HEK293 (cell line): ENCODE measurements around the gene TNFAIP1.

Experiments
- CTCF ChIA-PET: fragments of 350-600 bp; formaldehyde crosslinking; extraction: SDS; loops from one replicate; lab custom pipeline; 2021; ENCODE audit warnings: antibody characterized with exemption; lab: Yijun Ruan, JAX
- POLR2A ChIA-PET: fragments of 300-600 bp; formaldehyde crosslinking; extraction: SDS; loops from one replicate; lab custom pipeline; 2020; ENCODE audit warnings: antibody characterized with exemption, inconsistent platforms; lab: Yijun Ruan, JAX
- H3K27ac ChIP-seq: fragments of 200-500 bp; sonication (Bioruptor generic); 2 replicates; pipeline ENCODE4 v1.5.1; 2014; ENCODE audit warnings: low read depth, low read length, control low read depth, inconsistent platforms; ENCODE audit errors: extremely low read depth
- H3K36me3 ChIP-seq, 2 experiments: fragments of 200-500 bp in 1 of 2; sonication (Bioruptor generic) in 1 of 2; 1 replicate in 1 of 2; 2 replicates in 1 of 2; pipeline ENCODE4 v1.5.1; 2014 to 2017; ENCODE audit warnings: inconsistent platforms in 2 of 2, low read length in 2 of 2; ENCODE audit not compliant: control insufficient read depth in 2 of 2, insufficient read depth in 1 of 2
- H3K4me1 ChIP-seq: fragments of 200-500 bp; sonication (Bioruptor generic); 2 replicates; pipeline ENCODE4 v1.5.1; 2014; ENCODE audit warnings: mild to moderate bottlenecking, low read length, inconsistent platforms; ENCODE audit not compliant: control insufficient read depth, insufficient read depth
- H3K4me3 ChIP-seq: 2 replicates; pipeline ENCODE4 v1.5.1; 2011; ENCODE audit warnings: low read depth, mild to moderate bottlenecking, control low read depth, low read length, moderate library complexity
- H3K9me3 ChIP-seq: fragments of 200-500 bp; sonication (Bioruptor generic); 2 replicates; pipeline ENCODE4 v1.5.1; 2014; ENCODE audit warnings: low read depth, low read length, inconsistent platforms; ENCODE audit not compliant: control insufficient read depth, insufficient read depth
- ELK4 ChIP-seq: IDR thresholded peaks from 2 replicates; pipeline ENCODE4 v1.6.1; 2011; ENCODE audit warnings: mild to moderate bottlenecking, low read depth, low read length, borderline replicate concordance
- FEZF1 ChIP-seq: fragments of 450-650 bp; formaldehyde crosslinking; IDR thresholded peaks from 2 replicates; pipeline ENCODE4 v1.5.1; 2016; ENCODE audit warnings: missing biosample characterization, missing genetic modification characterization
- GLI2 ChIP-seq: fragments of 450-650 bp; formaldehyde crosslinking; IDR thresholded peaks from 2 replicates; pipeline ENCODE4; 2017; ENCODE audit warnings: missing biosample characterization, missing genetic modification characterization, low read depth, borderline replicate concordance
- IKZF3 ChIP-seq: fragments of 450-650 bp; IDR thresholded peaks from 2 replicates; pipeline ENCODE4 v1.5.0; 2018; ENCODE audit warnings: missing biosample characterization, mild to moderate bottlenecking, missing genetic modification characterization, moderate library complexity
- KLF8 ChIP-seq: fragments of 450-650 bp; formaldehyde crosslinking; IDR thresholded peaks from 2 replicates; pipeline ENCODE4 v1.5.1; 2016; ENCODE audit warnings: missing biosample characterization, missing genetic modification characterization
- KLF9 ChIP-seq: fragments of 450-650 bp; formaldehyde crosslinking; IDR thresholded peaks from 2 replicates; pipeline ENCODE4 v1.5.1; 2016; ENCODE audit warnings: missing biosample characterization, missing genetic modification characterization, low read depth
- MEIS1 ChIP-seq: sonication (generic); formaldehyde crosslinking; IDR thresholded peaks from 2 replicates; pipeline ENCODE4 v1.8.1; 2022; ENCODE audit warnings: missing genetic modification reagents, mild to moderate bottlenecking, borderline replicate concordance
- SCRT1 ChIP-seq: fragments of 450-650 bp; formaldehyde crosslinking; IDR thresholded peaks from 2 replicates; pipeline ENCODE4 v1.5.1; 2016; ENCODE audit warnings: missing biosample characterization, missing genetic modification characterization, borderline replicate concordance
- SETDB1 ChIP-seq: IDR thresholded peaks from one replicate; pipeline ENCODE4 v1.6.1; 2017; ENCODE audit warnings: mild to moderate bottlenecking, low read length, moderate library complexity, mixed read lengths; ENCODE audit not compliant: insufficient read length
- SP2 ChIP-seq: fragments of 450-650 bp; formaldehyde crosslinking; IDR thresholded peaks from 2 replicates; pipeline ENCODE4 v1.5.1; 2016; ENCODE audit warnings: missing biosample characterization, missing genetic modification characterization
- ZBTB1 ChIP-seq: fragments of 450-650 bp; formaldehyde crosslinking; IDR thresholded peaks from 2 replicates; pipeline ENCODE4 v1.5.1; 2016; ENCODE audit warnings: missing biosample characterization, missing genetic modification characterization
- ZFHX2 ChIP-seq: fragments of 450-650 bp; formaldehyde crosslinking; conservative IDR thresholded peaks from 2 replicates; pipeline ENCODE4 v1.5.1; 2016; ENCODE audit warnings: missing biosample characterization, missing genetic modification characterization
- ZNF140 ChIP-seq: fragments of 450-650 bp; formaldehyde crosslinking; IDR thresholded peaks from 2 replicates; pipeline ENCODE4 v1.5.1; 2016; ENCODE audit warnings: missing biosample characterization, missing genetic modification characterization
- ZNF146 ChIP-seq: fragments of 450-650 bp; formaldehyde crosslinking; IDR thresholded peaks from 2 replicates; pipeline ENCODE4 v1.5.1; 2016; ENCODE audit warnings: missing biosample characterization, missing genetic modification characterization
- ZNF148 ChIP-seq: fragments of 450-650 bp; formaldehyde crosslinking; IDR thresholded peaks from 2 replicates; pipeline ENCODE4 v1.5.0; 2017; ENCODE audit warnings: missing biosample characterization, missing genetic modification characterization, borderline replicate concordance
- ZNF157 ChIP-seq: fragments of 450-650 bp; formaldehyde crosslinking; IDR thresholded peaks from 2 replicates; pipeline ENCODE4 v1.5.1; 2016; ENCODE audit warnings: missing biosample characterization, missing genetic modification characterization
- ZNF214 ChIP-seq: fragments of 450-650 bp; formaldehyde crosslinking; IDR thresholded peaks from 2 replicates; pipeline ENCODE4 v1.5.1; 2017; ENCODE audit warnings: missing biosample characterization, mild to moderate bottlenecking, missing genetic modification characterization, borderline replicate concordance
- ZNF266 ChIP-seq: fragments of 450-650 bp; formaldehyde crosslinking; IDR thresholded peaks from 2 replicates; pipeline ENCODE4 v1.5.1; 2016; ENCODE audit warnings: missing biosample characterization, missing genetic modification characterization, low read depth
- ZNF416 ChIP-seq: fragments of 450-650 bp; formaldehyde crosslinking; IDR thresholded peaks from 2 replicates; pipeline ENCODE4 v1.5.1; 2016; ENCODE audit warnings: missing biosample characterization, missing genetic modification characterization
- ZNF426 ChIP-seq: fragments of 450-650 bp; formaldehyde crosslinking; IDR thresholded peaks from 2 replicates; pipeline ENCODE4 v1.5.1; 2017; ENCODE audit warnings: missing biosample characterization, missing genetic modification characterization, mild to moderate bottlenecking, inconsistent platforms, moderate library complexity
- ZNF558 ChIP-seq: fragments of 450-650 bp; formaldehyde crosslinking; IDR thresholded peaks from 2 replicates; pipeline ENCODE4 v1.5.1; 2016; ENCODE audit warnings: missing biosample characterization, missing genetic modification characterization
- ZNF658 ChIP-seq: fragments of 450-650 bp; formaldehyde crosslinking; IDR thresholded peaks from 2 replicates; pipeline ENCODE4; 2016; ENCODE audit warnings: missing biosample characterization, missing genetic modification characterization
- ZNF664 ChIP-seq: fragments of 450-650 bp; formaldehyde crosslinking; IDR thresholded peaks from 2 replicates; pipeline ENCODE4 v1.5.1; 2016; ENCODE audit warnings: missing biosample characterization, missing genetic modification characterization
- ZSCAN18 ChIP-seq: fragments of 450-650 bp; formaldehyde crosslinking; IDR thresholded peaks from 2 replicates; pipeline ENCODE4 v1.5.1; 2016; ENCODE audit warnings: missing biosample characterization, missing genetic modification characterization
- ZSCAN23 ChIP-seq: fragments of 450-650 bp; formaldehyde crosslinking; IDR thresholded peaks from 2 replicates; pipeline ENCODE4 v1.5.1; 2016; ENCODE audit warnings: missing biosample characterization, missing genetic modification characterization
- TF ChIP-seq, protein P1 (sequence below): fragments of 450-650 bp; formaldehyde crosslinking; IDR thresholded peaks from 2 replicates; pipeline ENCODE4 v1.5.1; 2017; ENCODE audit warnings: missing biosample characterization, missing genetic modification characterization

TNFAIP1 gene

GRCh38 chr17:28368306-28368831 is 32.8 kb downstream of the TNFAIP1 start:
- CTCF ChIA-PET = interaction anchor here (0.7 to 1.4 kb wide), 2 partner anchors 39 to 119 kb away, joined by 3 to 4 read pairs; no protein-coding TSS in a partner anchor
- peaks cover 0 to 19% of the 10 kb centered on the region in 2 experiments; a peak in 2 of 3 replicates for H3K36me3 ChIP-seq
- no peak overlapping the region for H3K27ac ChIP-seq
- TF ChIP-seq ZNF157 (tag by site-specific recombination) (no peak), ZBTB1 (tag by site-specific recombination) (no peak), ZNF148 (tag by site-specific recombination) (no peak), ZNF664 (tag by site-specific recombination) (no peak), SP2 (no peak), MEIS1 (CRISPR knock-in tag) (no peak), KLF9 (tag by site-specific recombination) (no peak), ZNF140 (no peak), ZFHX2 (no peak), ZNF658 (no peak), SCRT1 (tag by site-specific recombination) (no peak), IKZF3 (tag by site-specific recombination) (no peak), ZNF214 (tag by site-specific recombination) (no peak), SETDB1 (no peak), ZNF558 (tag by site-specific recombination) (no peak)
- TF ChIP-seq, protein P1, sequence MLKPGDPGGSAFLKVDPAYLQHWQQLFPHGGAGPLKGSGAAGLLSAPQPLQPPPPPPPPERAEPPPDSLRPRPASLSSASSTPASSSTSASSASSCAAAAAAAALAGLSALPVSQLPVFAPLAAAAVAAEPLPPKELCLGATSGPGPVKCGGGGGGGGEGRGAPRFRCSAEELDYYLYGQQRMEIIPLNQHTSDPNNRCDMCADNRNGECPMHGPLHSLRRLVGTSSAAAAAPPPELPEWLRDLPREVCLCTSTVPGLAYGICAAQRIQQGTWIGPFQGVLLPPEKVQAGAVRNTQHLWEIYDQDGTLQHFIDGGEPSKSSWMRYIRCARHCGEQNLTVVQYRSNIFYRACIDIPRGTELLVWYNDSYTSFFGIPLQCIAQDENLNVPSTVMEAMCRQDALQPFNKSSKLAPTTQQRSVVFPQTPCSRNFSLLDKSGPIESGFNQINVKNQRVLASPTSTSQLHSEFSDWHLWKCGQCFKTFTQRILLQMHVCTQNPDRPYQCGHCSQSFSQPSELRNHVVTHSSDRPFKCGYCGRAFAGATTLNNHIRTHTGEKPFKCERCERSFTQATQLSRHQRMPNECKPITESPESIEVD (tag by site-specific recombination) = no peak
- no peaks in the 10 kb centered on the region for H3K9me3 ChIP-seq
- H3K4me3 ChIP-seq = no peak overlapping the region
- H3K4me1 ChIP-seq = peaks cover 12% of the 10 kb centered on the region
- POLR2A ChIA-PET = interaction anchor here (0.6 to 7.1 kb wide), 6 partner anchors 10 to 48 kb away, joined by 3 to 66 read pairs (median 4); partner anchors contain the start of genes IFT20, POLDIP2 and TNFAIP1

GRCh38 chr17:28368915-28369683 is 33.5 kb downstream of the TNFAIP1 start:
- H3K9me3 ChIP-seq = no peaks in the 10 kb centered on the region
- peaks cover 13% of the 10 kb centered on the region for H3K4me1 ChIP-seq
- TF ChIP-seq ZNF266 (tag by site-specific recombination) = no peak
- no peak for TF ChIP-seq FEZF1 (tag by site-specific recombination)
- TF ChIP-seq GLI2 (tag by site-specific recombination) = no peak
- TF ChIP-seq KLF8 (tag by site-specific recombination) = no peak
- no peak for TF ChIP-seq ZNF146 (tag by site-specific recombination)
- no peak for TF ChIP-seq ZSCAN23 (tag by site-specific recombination)
- no peak for TF ChIP-seq ZNF426 (tag by site-specific recombination)
- TF ChIP-seq ZNF416 (tag by site-specific recombination) = no peak
- no peak for TF ChIP-seq ELK4
- no peak for TF ChIP-seq ZSCAN18 (tag by site-specific recombination)
- ChIA-PET CTCF (interaction anchor here (0.5 to 1.5 kb wide), 6 partner anchors 10 to 488 kb away, joined by 3 to 5 read pairs (median 4); no protein-coding TSS in a partner anchor), POLR2A (interaction anchor here (0.6 to 7.1 kb wide), 5 partner anchors 11 to 33 kb away, joined by 3 to 66 read pairs (median 5); partner anchors contain the start of genes IFT20, POLDIP2 and TNFAIP1)
- peaks cover 0 to 12% of the 10 kb centered on the region in 2 experiments; a peak in 2 of 3 replicates for H3K36me3 ChIP-seq
- H3K4me3 ChIP-seq = no peak overlapping the region
- H3K27ac ChIP-seq = no peak overlapping the region
